ENCODE results near the gene NPIPB2.

Gene NPIPB2

DNA sequence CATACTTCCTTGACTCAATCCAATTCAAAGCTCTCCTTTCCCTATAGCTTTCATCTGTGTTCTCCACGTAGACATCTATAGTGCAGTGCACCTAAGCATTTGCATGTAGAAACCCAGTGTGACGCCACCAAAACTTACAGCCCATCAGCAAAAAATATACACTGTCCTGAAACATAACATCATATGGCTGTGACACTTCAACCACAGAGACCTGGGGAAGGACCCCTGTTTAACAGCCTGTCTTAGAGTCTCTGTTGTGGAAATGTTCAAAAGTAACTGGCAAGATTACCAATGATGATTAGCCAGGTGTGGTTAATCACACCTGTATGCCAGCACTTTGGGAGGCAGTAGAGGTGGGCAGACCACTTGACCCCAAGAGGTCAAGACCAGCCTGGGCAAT, 48.3 kb downstream of the NPIPB2 start:
- TF ChIP-seq, protein P1, sequence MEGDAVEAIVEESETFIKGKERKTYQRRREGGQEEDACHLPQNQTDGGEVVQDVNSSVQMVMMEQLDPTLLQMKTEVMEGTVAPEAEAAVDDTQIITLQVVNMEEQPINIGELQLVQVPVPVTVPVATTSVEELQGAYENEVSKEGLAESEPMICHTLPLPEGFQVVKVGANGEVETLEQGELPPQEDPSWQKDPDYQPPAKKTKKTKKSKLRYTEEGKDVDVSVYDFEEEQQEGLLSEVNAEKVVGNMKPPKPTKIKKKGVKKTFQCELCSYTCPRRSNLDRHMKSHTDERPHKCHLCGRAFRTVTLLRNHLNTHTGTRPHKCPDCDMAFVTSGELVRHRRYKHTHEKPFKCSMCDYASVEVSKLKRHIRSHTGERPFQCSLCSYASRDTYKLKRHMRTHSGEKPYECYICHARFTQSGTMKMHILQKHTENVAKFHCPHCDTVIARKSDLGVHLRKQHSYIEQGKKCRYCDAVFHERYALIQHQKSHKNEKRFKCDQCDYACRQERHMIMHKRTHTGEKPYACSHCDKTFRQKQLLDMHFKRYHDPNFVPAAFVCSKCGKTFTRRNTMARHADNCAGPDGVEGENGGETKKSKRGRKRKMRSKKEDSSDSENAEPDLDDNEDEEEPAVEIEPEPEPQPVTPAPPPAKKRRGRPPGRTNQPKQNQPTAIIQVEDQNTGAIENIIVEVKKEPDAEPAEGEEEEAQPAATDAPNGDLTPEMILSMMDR (IDR thresholded peaks at IDR 0.05; ENCODE audit: extremely low read depth, insufficient read depth, missing control alignments): no peak
- in situ Hi-C loops (cut with MboI; ENCODE audit: low pct_unique_long_range_greater_than_20kb, low sequenced_read_pairs, unreplicated experiment): no loop called here
- DNase-seq (ENCODE audit: low spot score): no peak

DNA sequence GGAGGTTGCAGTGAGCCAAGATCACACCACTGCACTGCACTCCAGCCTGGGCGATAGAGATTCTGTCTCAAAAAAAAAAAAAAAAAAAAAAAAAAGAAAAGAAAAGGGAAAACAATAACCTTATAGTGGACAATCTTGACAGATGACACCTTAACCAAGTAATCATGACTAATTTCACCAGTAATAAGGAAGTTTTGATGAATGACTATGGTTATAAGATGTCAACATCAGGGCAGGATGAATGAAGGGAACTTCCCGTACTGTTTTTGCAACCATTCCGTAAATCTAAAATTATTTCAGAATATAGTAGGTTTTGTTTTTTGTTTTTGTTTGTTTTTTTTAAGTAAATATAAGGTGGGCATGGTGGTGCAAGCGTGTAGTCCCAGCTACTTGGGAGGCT, 49.1 kb downstream of the NPIPB2 start:
- DNase-seq (ENCODE audit: low spot score): no peak
- TF ChIP-seq, protein P1 (IDR thresholded peaks at IDR 0.05; ENCODE audit: extremely low read depth, insufficient read depth, missing control alignments): no peak
- in situ Hi-C loops (cut with MboI; ENCODE audit: low pct_unique_long_range_greater_than_20kb, low sequenced_read_pairs, unreplicated experiment): no loop called here

DNA sequence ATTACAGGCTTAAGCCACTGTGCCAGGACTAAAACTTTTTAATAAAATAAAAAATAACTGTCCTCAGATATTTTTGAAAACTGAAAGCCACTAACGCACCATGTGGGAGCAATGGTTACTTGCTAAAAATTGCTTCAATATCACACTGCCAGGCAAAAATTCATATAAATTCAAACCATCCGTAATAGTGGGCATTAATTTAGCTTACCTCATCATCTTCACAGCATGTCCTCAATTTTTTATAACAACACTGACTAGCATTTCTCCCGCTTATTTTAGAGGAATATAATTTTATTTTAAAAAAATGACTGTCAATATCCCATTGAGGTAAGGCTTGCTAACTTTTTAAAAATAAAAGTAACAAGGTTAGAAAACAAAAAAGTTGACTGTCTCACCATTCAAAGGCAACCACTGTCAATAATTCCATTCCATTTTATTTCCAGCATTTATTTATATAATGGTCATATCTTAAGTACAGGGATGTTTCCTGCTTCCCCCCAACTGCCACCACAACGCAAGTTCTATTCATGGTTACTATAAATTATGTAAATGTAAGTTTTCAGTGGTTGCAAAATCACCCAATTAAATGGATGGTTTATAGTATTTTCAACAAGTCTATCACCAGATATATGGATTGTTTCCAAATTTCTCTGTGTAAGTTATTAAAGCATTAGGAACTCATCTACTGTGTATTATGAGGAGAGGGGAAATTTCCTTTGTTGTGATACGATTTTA, 51.4 kb downstream of the NPIPB2 start:
- in situ Hi-C loops (cut with MboI; ENCODE audit: low pct_unique_long_range_greater_than_20kb, low sequenced_read_pairs, unreplicated experiment): no loop called here
- TF ChIP-seq, protein P1 (IDR thresholded peaks at IDR 0.05; ENCODE audit: extremely low read depth, insufficient read depth, missing control alignments): no peak
- DNase-seq (ENCODE audit: low spot score): no peak

DNA sequence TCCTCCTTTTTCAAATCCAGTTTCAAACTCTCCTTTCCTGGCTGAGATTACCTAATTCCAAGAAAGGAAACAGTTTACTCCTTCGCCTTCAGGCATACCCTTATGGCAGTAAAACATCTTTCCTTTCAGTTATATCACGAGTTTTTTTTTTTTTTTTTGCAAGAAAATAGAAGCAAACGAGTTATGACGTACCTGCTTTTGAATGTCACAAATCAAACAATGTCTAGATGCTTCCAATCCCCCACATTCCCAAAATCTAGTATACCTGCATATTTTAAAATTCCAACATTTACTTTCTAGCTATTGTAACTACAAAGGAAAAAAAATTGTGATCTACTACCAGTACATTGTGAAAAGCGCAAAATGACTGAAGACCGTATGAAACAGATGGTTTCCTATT, 55.0 kb downstream of the NPIPB2 start:
- DNase-seq (ENCODE audit: low spot score): no peak
- TF ChIP-seq, protein P1 (IDR thresholded peaks at IDR 0.05; ENCODE audit: extremely low read depth, insufficient read depth, missing control alignments): no peak
- in situ Hi-C loops (cut with MboI; ENCODE audit: low pct_unique_long_range_greater_than_20kb, low sequenced_read_pairs, unreplicated experiment): no loop called here

DNA sequence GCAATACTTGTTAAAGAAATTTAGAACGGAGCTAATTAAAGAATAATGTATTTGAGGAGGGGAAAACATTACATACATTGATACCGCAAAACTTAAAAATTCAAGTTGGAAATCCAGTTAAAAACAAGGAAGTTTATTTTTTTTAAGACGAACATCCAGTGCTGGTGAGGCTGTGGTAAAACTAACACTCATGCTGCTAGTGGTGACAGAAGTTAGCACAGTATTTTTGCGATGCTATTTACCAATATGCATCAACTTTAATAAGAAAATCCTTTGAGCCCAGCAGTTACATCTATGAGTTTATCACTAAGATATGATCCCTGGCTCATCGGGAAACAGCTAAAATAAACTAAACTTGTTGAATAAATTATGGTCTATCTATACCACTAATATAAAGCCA, 57.8 kb downstream of the NPIPB2 start:
- no peak for DNase-seq (ENCODE audit: low spot score)
- in situ Hi-C loops (cut with MboI; ENCODE audit: low pct_unique_long_range_greater_than_20kb, low sequenced_read_pairs, unreplicated experiment): no loop called here
- TF ChIP-seq, protein P1 (IDR thresholded peaks at IDR 0.05; ENCODE audit: extremely low read depth, insufficient read depth, missing control alignments): no peak

DNA sequence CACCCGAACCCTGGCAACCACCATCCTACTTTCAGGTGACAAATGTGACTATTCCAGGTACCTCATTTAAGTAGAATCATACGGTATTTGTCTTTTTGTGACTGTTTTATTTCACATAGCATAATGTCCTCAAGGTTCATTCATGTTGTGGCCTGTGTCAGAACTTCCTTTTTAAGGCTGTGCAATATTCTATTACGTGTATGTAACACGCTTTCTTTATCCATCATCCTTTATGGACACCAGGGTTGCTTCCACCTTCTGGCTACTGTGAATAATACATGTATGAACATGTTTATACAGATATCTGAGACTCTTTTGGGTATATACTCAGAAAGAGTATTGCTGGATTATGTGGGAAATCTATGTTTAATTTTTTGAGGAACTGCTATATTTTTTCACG, 61.8 kb downstream of the NPIPB2 start:
- in situ Hi-C loops (cut with MboI; ENCODE audit: low pct_unique_long_range_greater_than_20kb, low sequenced_read_pairs, unreplicated experiment): no loop called here
- TF ChIP-seq, protein P1 (IDR thresholded peaks at IDR 0.05; ENCODE audit: extremely low read depth, insufficient read depth, missing control alignments): no peak
- no peak for DNase-seq (ENCODE audit: low spot score)

All from GM13977 (cell line).